ENCODE results near the gene ARL15.

GRCh38 chr5:54093861-54094260 lies 216.5 kb downstream of the ARL15 start:
- no peak for TF ChIP-seq EP300 (IDR thresholded peaks at IDR 0.05; ENCODE audit: borderline replicate concordance)
- TF ChIP-seq CEBPB (IDR thresholded peaks at IDR 0.05) = no peak
- no peak for TF ChIP-seq TAF1 (IDR thresholded peaks at IDR 0.05; ENCODE audit: low read depth)
- TF ChIP-seq YY1 (IDR thresholded peaks at IDR 0.05; ENCODE audit: low read depth) = no peak
- TF ChIP-seq USF1 (IDR thresholded peaks at IDR 0.05) = no peak
- no peak for TF ChIP-seq EGR1 (IDR thresholded peaks at IDR 0.05)

Measured in Ishikawa (cell line).